Lower leg skin (tissue), 4 donors: ENCODE results near the gene ZNF341. TPM values are rescaled to one million over a fixed set of nuclear protein-coding genes. Genes with fewer than 3 reads are reported as not detected.

ENCODE experiments used
- DNase-seq, 2 donors: peaks; one replicate each; pipeline ENCODE4 v3.0.0-alpha.2; 2019; ENCODE audit warnings: low spot score in 2 of 2
- H3K4me3 ChIP-seq: fragments of 200-600 bp; sonication (generic); 2 replicates; pipeline ENCODE4 v1.5.1; 2017; ENCODE audit warnings: mild to moderate bottlenecking, low read depth; ENCODE audit not compliant: poor library complexity, severe bottlenecking
- CTCF ChIP-seq, 3 donors: fragments of 450-650 bp; IDR thresholded peaks; one replicate each; pipeline ENCODE4 v1.5.1; 2016; ENCODE audit warnings: antibody characterized with exemption in 3 of 3, mild to moderate bottlenecking in 3 of 3, moderate library complexity in 2 of 3
- POLR2A ChIP-seq, 2 donors: fragments of 450-650 bp; IDR thresholded peaks; one replicate each; pipeline ENCODE4 v1.6.1; 2016 to 2017; ENCODE audit warnings: antibody characterized with exemption in 2 of 2, mild to moderate bottlenecking in 1 of 2, moderate library complexity in 1 of 2
- WGBS, 2 donors: methylation state at CpG; one replicate each; pipeline ENCODE4 v1.1.5; 2018; 5-methylcytosine and 5-hydroxymethylcytosine counted together
- intact Hi-C: fragments of 100-400 bp; cut with DNase I; formaldehyde crosslinking; loops from one replicate; pipeline ENCODE4 v1.15.0; 2023; ENCODE audit warnings: low total_unique reads
- total RNA-seq, 4 donors: library from RNA; depleted of rRNA; stranded (reverse); fragments of >200 nt; gene quantifications; one replicate each; pipeline ENCODE4 v1.1.0, GENCODE V29; 2016

The ZNF341 gene
- total RNA-seq, 4 donors from 2014 or later = 3.5 to 5.4 (median 4.2) TPM

- intact Hi-C loops = no loop called here
- no peak overlapping the region for H3K4me3 ChIP-seq
- 71 to 78% methylated on average over 8 of the region's 8 CpGs for WGBS, 2 donors
- DNase-seq = no peak
- no peak for TF ChIP-seq POLR2A (IDR thresholded peaks at IDR 0.05)
- TF ChIP-seq CTCF (IDR thresholded peaks at IDR 0.05) = no peak
Measured at GRCh38 chr20:33687370-33687915, 44.4 kb upstream of the ZNF341 start.

DNA sequence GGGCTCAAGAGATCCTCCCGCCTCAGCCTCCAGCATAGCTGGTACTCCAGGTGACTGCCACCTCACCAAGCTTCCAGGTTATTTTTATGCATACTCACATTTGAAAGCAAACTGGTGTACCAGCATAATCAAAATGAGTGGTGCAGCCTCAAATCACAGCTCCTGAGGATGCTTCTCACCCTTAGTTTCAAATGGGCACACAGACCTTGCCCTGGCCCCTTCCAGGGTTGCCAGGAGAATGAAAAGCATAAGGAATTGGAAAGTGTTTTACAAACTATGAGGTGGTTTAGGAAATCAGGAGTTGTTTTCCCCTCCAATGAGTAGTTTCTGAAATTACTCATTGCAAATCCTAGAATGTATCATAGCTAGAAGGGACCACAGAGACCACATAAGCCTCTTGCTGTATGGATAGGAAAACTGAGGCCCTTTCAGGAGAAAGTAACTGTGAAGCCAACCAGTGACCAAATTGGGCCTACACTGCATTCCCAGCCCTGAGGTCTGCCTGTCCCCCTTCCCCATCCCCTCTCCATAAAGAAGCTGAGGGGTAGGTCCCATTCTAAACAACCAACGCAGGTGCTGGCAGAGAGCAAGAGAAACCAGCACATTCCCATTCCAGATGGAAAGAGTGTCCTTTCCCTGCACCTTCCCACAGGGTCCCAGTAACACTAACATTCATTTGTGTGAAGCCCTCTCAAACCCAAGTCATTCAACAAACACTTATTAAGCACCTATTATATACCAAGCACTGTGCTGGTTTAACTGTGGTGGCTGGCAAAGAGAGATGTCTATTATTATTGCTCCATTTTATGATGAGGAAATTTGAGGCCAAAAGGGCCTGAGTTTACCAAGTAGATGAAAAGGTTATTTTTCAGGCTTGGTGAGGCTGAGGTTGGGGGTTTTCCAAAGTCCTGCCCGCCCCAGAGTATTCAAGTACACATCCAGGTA, 43.5 kb upstream of the ZNF341 start:
- 86 to 95% methylated on average over 3 of the region's 3 CpGs for WGBS, 2 donors
- no peak overlapping the region for H3K4me3 ChIP-seq
- TF ChIP-seq CTCF (IDR thresholded peaks at IDR 0.05) = no peak
- no peak for TF ChIP-seq POLR2A (IDR thresholded peaks at IDR 0.05)
- DNase-seq = no peak
- intact Hi-C loops = no loop called here

- H3K4me3 ChIP-seq = no peak overlapping the region
- no peak for DNase-seq
- no peak for TF ChIP-seq CTCF (IDR thresholded peaks at IDR 0.05)
- no peak for TF ChIP-seq POLR2A (IDR thresholded peaks at IDR 0.05)
- 94 to 95% methylated on average over 3 of the region's 3 CpGs for WGBS, 2 donors
- intact Hi-C loops = no loop called here
Measured at GRCh38 chr20:33688938-33689424, 42.8 kb upstream of the ZNF341 start.

GRCh38 chr20:33689493-33689892, 42.3 kb upstream of the ZNF341 start:
- TF ChIP-seq CTCF (IDR thresholded peaks at IDR 0.05) (no peak), POLR2A (IDR thresholded peaks at IDR 0.05) (no peak)
- no peak overlapping the region for H3K4me3 ChIP-seq
- no peak for DNase-seq
- intact Hi-C loops = no loop called here
- WGBS, 2 donors = 96 to 100% methylated on average over 1 of the region's 1 CpG

GRCh38 chr20:33689973-33690372, 41.8 kb upstream of the ZNF341 start:
- intact Hi-C loops = no loop called here
- 47 to 55% methylated on average over 4 of the region's 4 CpGs for WGBS, 2 donors
- no peak for TF ChIP-seq CTCF (IDR thresholded peaks at IDR 0.05)
- TF ChIP-seq POLR2A (IDR thresholded peaks at IDR 0.05) = no peak
- H3K4me3 ChIP-seq = no peak overlapping the region
- no peak for DNase-seq
